ENCODE results near the gene C1QTNF6.

GRCh38 chr22:37165940-37166674 is 21.9 kb downstream of the C1QTNF6 start:
- no peak for TF ChIP-seq CTCF (conservative IDR thresholded peaks at IDR 0.05 in 1 of 2, IDR thresholded peaks at IDR 0.05 in 1 of 2; ENCODE audit: extremely low read depth in 1 of 2, insufficient read depth in 1 of 2, low read depth in 1 of 2, low read length in 2 of 2)
- no peak for TF ChIP-seq EZH2 (IDR thresholded peaks at IDR 0.05; ENCODE audit: borderline replicate concordance, low read length)
